HepG2 (cell line): ENCODE data around the gene KATNA1.

Source experiments
- BHLHE40 ChIP-seq: IDR thresholded peaks from 2 replicates; pipeline ENCODE4 v1.6.1; 2011; ENCODE audit warnings: low read length, improper control_type of control experiment
- SNAI1 ChIP-seq: sonication (generic); formaldehyde crosslinking; IDR thresholded peaks from 2 replicates; pipeline ENCODE4 v1.5.0; 2020; ENCODE audit warnings: mild to moderate bottlenecking, missing genetic modification reagents, borderline replicate concordance
- ZNF331 ChIP-seq: sonication (generic); formaldehyde crosslinking; IDR thresholded peaks from 2 replicates; pipeline ENCODE4 v1.4.0; 2020; ENCODE audit warnings: missing genetic modification reagents

DNA sequence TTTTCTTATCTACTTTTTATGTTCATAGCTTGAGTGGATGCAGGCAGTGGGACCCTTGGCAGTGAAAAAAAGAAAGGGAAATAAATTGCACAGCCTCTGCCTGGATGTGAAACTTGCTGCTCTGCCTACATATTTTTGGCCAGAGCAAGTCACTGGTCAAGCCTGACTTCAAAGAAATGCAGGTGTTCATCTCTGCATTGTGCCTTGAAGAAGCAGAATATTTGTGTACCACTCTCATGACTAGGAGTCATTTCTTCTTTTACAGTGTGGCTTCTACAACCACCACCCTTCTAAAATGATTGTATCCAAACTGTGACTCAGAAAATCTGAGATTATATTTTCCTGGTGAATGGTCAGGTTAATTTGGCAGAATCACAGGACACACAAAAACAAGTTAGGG lies 2.5 kb upstream of the KATNA1 start:
- TF ChIP-seq BHLHE40 (no peak), ZNF331 (no peak), SNAI1 (CRISPR knock-in tag) (no peak)
